ENCODE results near the gene DCAF12.

DCAF12 gene

GRCh38 chr9:34121996-34122395 is 4.5 kb downstream of the DCAF12 start:
- Histone ChIP-seq H3K27ac (ENCODE audit: poor library complexity, severe bottlenecking) (no peak overlapping the region), H3K4me3 (ENCODE audit: severe bottlenecking) (no peak overlapping the region), H3K36me3 (ENCODE audit: low read depth) (peaks cover 72% of the 10 kb centered on the region), H3K9me3 (ENCODE audit: severe bottlenecking) (no peaks in the 10 kb centered on the region), H3K27me3 (ENCODE audit: insufficient read depth, poor library complexity, severe bottlenecking) (no peaks in the 10 kb centered on the region), H3K4me1 (ENCODE audit: insufficient read depth, poor library complexity, severe bottlenecking) (peaks cover 12% of the 10 kb centered on the region)
- DNase-seq (ENCODE audit: low spot score), result no peak
- no peak for TF ChIP-seq CTCF (IDR thresholded peaks at IDR 0.05; ENCODE audit: poor library complexity, severe bottlenecking)
- ATAC-seq (ENCODE audit: low read depth), result no peak

DNA sequence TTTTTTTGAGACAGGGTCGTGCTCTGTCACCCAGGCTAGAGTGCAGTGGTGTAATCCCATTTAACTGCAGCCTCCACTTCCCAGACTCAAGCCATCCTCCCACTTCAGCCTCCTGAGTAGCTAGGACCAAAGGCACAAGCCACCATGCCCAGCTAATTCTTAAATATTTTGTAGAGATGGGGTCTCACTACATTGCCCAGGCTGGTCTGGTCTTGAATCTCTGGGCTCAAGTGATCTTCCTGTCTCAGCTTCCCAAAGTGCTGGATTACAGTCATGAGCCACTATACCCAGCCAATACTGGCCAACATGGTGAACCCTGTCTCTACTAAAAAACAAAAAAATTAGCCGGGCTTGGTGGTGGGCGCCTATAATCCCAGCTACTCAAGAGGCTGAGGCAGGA is 6.8 kb downstream of the DCAF12 start:
- H3K36me3 ChIP-seq (ENCODE audit: low read depth), result peaks cover 87% of the 10 kb centered on the region
- no peaks in the 10 kb centered on the region for H3K9me3 ChIP-seq (ENCODE audit: severe bottlenecking)
- ATAC-seq (ENCODE audit: low read depth) (no peak), DNase-seq (ENCODE audit: low spot score) (no peak)
- TF ChIP-seq CTCF (IDR thresholded peaks at IDR 0.05; ENCODE audit: poor library complexity, severe bottlenecking), result no peak
- H3K27me3 ChIP-seq (ENCODE audit: insufficient read depth, poor library complexity, severe bottlenecking), result no peaks in the 10 kb centered on the region
- H3K4me3 ChIP-seq (ENCODE audit: severe bottlenecking), result no peak overlapping the region
- peaks cover 7% of the 10 kb centered on the region for H3K4me1 ChIP-seq (ENCODE audit: insufficient read depth, poor library complexity, severe bottlenecking)
- no peak overlapping the region for H3K27ac ChIP-seq (ENCODE audit: poor library complexity, severe bottlenecking)

- Histone ChIP-seq H3K36me3 (ENCODE audit: low read depth) (peaks cover 71% of the 10 kb centered on the region), H3K27me3 (ENCODE audit: insufficient read depth, poor library complexity, severe bottlenecking) (no peaks in the 10 kb centered on the region), H3K27ac (ENCODE audit: poor library complexity, severe bottlenecking) (no peak overlapping the region), H3K4me1 (ENCODE audit: insufficient read depth, poor library complexity, severe bottlenecking) (no peaks in the 10 kb centered on the region), H3K4me3 (ENCODE audit: severe bottlenecking) (no peak overlapping the region), H3K9me3 (ENCODE audit: severe bottlenecking) (no peaks in the 10 kb centered on the region)
- TF ChIP-seq CTCF (IDR thresholded peaks at IDR 0.05; ENCODE audit: poor library complexity, severe bottlenecking), result no peak
- ATAC-seq (ENCODE audit: low read depth), result no peak
- DNase-seq (ENCODE audit: low spot score), result no peak
Observed at GRCh38 chr9:34114436-34114835, 12.1 kb downstream of the DCAF12 start.

DNA sequence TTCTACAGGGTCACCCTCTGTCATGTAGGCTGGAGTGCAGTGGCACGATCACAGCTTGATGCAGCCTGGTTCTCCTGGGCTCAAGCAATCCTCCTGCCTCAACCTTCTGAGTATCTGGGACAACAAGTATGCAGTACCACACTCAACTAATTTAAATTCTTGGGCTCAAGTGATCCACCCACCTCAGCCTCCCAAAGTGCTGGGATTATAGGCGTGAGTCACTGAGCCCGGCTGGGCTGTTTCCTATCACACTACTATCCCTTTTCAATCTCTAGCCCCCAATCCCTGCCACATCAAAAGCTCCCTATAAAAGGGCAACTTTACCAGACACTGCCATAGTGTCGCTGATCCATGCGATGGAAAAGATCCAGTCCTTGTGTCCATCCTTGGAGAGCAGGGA is 20.4 kb downstream of the DCAF12 start:
- TF ChIP-seq CTCF (IDR thresholded peaks at IDR 0.05; ENCODE audit: poor library complexity, severe bottlenecking), result no peak
- H3K4me3 ChIP-seq (ENCODE audit: severe bottlenecking), result no peak overlapping the region
- no peak overlapping the region for H3K27ac ChIP-seq (ENCODE audit: poor library complexity, severe bottlenecking)
- peaks cover 80% of the 10 kb centered on the region for H3K36me3 ChIP-seq (ENCODE audit: low read depth)
- H3K27me3 ChIP-seq (ENCODE audit: insufficient read depth, poor library complexity, severe bottlenecking), result no peaks in the 10 kb centered on the region
- ATAC-seq (ENCODE audit: low read depth) (no peak), DNase-seq (ENCODE audit: low spot score) (no peak)
- H3K9me3 ChIP-seq (ENCODE audit: severe bottlenecking), result no peaks in the 10 kb centered on the region
- no peaks in the 10 kb centered on the region for H3K4me1 ChIP-seq (ENCODE audit: insufficient read depth, poor library complexity, severe bottlenecking)

GRCh38 chr9:34102796-34103195 is 23.7 kb downstream of the DCAF12 start:
- no peaks in the 10 kb centered on the region for H3K4me1 ChIP-seq (ENCODE audit: insufficient read depth, poor library complexity, severe bottlenecking)
- H3K4me3 ChIP-seq (ENCODE audit: severe bottlenecking), result no peak overlapping the region
- DNase-seq (ENCODE audit: low spot score), result no peak
- no peak overlapping the region for H3K27ac ChIP-seq (ENCODE audit: poor library complexity, severe bottlenecking)
- H3K36me3 ChIP-seq (ENCODE audit: low read depth), result peaks cover 76% of the 10 kb centered on the region
- H3K9me3 ChIP-seq (ENCODE audit: severe bottlenecking), result no peaks in the 10 kb centered on the region
- H3K27me3 ChIP-seq (ENCODE audit: insufficient read depth, poor library complexity, severe bottlenecking), result no peaks in the 10 kb centered on the region
- no peak for TF ChIP-seq CTCF (IDR thresholded peaks at IDR 0.05; ENCODE audit: poor library complexity, severe bottlenecking)
- ATAC-seq (ENCODE audit: low read depth), result no peak

Measured in RWPE2 (cell line).